IPS-20b (cell line): ENCODE data around the gene PARP14.
"Not testable (repeated sequence)": the region's sequence is repeated elsewhere in the genome, so short reads cannot be mapped to it uniquely, and the experiment has no call there.

Experiments used
- H3K27ac ChIP-seq: one replicate; pipeline ENCODE4 v1.5.1; 2013; ENCODE audit warnings: low read length
- H3K27me3 ChIP-seq: 2 replicates; pipeline ENCODE4 v1.6.1; 2013; ENCODE audit warnings: mild to moderate bottlenecking, low read length, inconsistent platforms; ENCODE audit not compliant: insufficient read depth
- H3K36me3 ChIP-seq: 2 replicates; pipeline ENCODE4 v1.6.1; 2013; ENCODE audit warnings: low read depth, mild to moderate bottlenecking, inconsistent platforms, low read length, moderate library complexity; ENCODE audit not compliant: insufficient read depth
- H3K4me1 ChIP-seq: 2 replicates; pipeline ENCODE4 v1.6.1; 2013; ENCODE audit warnings: mild to moderate bottlenecking, control low read depth, inconsistent platforms, low read length, moderate library complexity; ENCODE audit not compliant: insufficient read depth
- H3K4me3 ChIP-seq: 2 replicates; pipeline ENCODE4 v1.5.1; 2013; ENCODE audit warnings: mild to moderate bottlenecking, low read length, inconsistent platforms
- H3K9ac ChIP-seq: 2 replicates; pipeline ENCODE4 v1.6.1; 2013; ENCODE audit warnings: low read depth, mild to moderate bottlenecking, inconsistent platforms, low read length, moderate library complexity
- H3K9me3 ChIP-seq: 2 replicates; pipeline ENCODE4 v1.6.1; 2013; ENCODE audit warnings: mild to moderate bottlenecking, low read depth, low read length, inconsistent platforms; ENCODE audit not compliant: insufficient read depth

The PARP14 gene

GRCh38 chr3:122679085-122679881 lies 1.4 kb upstream of the PARP14 start:
- Histone ChIP-seq H3K9me3 (no peaks in the 10 kb centered on the region), H3K4me3 (peak overlapping the region; percentile 90), H3K27ac (no peak overlapping the region), H3K4me1 (peaks cover 8% of the 10 kb centered on the region; the same call in 1 of the 2 replicates), H3K27me3 (peaks cover 27% of the 10 kb centered on the region; the same call in 1 of the 2 replicates), H3K36me3 (no peaks in the 10 kb centered on the region), H3K9ac (peak overlapping the region; percentile 76; the same call in 1 of the 2 replicates)

DNA sequence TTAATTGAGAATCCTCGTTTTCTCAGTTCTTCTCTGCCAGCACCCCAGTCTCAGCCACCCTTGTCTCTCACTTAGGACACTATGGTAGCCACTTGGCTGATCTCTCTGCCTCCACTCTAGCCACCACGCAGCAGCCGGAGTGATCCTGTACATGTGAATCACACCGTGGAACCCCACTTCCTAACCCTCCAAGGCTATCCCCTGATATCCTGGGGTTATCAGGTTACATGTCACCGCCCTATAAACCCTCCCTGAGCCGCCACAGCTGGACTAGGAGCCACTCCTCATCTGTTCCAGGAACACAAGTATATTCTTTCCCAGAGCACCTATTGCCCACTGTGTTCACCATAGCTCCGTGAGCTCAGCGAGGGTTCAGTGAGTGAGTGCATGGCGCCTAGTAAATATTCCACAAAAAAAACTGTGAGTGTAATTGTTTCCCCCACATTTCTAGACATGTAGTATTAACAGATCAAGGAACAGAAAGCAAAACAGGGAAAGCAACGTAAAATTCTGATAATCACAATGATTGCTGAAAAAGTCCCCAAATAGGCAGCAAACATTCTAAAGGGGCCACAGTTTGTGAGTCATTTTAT lies 661 bp upstream of the PARP14 start:
- H3K27me3 ChIP-seq: peaks cover 27% of the 10 kb centered on the region; the same call in 1 of the 2 replicates
- H3K4me1 ChIP-seq: peaks cover 8% of the 10 kb centered on the region; the same call in 1 of the 2 replicates
- H3K9me3 ChIP-seq: no peaks in the 10 kb centered on the region
- no peaks in the 10 kb centered on the region for H3K36me3 ChIP-seq
- H3K4me3 ChIP-seq: peak overlapping the region; percentile 90
- H3K27ac ChIP-seq: no peak overlapping the region
- peak overlapping the region; percentile 76; the same call in 1 of the 2 replicates for H3K9ac ChIP-seq

DNA sequence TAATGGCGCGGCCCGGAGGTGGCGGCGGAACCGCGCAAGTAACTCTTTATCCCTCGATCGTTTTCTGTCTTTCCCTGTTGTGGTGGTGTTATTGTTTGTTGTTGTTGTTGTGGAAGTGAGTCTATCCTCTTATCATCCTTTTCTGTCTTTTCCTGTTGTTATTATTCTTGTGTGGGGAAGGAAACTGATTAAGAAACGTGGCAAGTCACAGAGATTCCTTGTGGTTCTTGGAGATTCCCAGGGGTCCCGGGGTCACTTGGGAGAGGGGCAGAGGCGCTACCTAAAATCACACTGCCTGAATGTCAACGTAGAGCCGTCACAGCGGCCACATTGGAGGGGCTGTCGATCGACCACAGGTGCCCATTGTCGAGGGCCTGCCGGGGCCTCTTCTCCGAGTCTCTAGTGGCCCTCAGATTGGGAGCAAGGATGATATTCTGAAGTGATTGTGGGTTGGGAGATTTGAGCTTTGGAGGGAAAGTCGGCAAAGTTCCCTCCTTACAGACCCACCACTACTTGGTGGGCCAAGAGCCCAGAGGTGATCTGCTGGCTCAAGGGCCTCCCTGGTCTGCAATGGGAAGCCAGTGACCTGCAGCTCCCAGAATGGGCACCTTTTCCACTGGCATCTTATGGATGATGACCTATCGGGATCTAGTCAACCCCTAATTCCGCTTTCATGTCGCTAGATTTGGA lies 790 bp downstream of the PARP14 start:
- peak overlapping the region; percentile 90 for H3K4me3 ChIP-seq
- H3K27me3 ChIP-seq: peaks cover 27% of the 10 kb centered on the region; the same call in 1 of the 2 replicates
- H3K36me3 ChIP-seq: no peaks in the 10 kb centered on the region
- H3K9ac ChIP-seq: peak overlapping the region; percentile 69; the same call in 1 of the 2 replicates
- no peaks in the 10 kb centered on the region for H3K9me3 ChIP-seq
- no peak overlapping the region for H3K27ac ChIP-seq
- peaks cover 8% of the 10 kb centered on the region; the same call in 1 of the 2 replicates for H3K4me1 ChIP-seq

- no peaks in the 10 kb centered on the region for H3K9me3 ChIP-seq
- no peak overlapping the region for H3K27ac ChIP-seq
- peak overlapping the region; percentile 90; the same call in 1 of the 2 replicates for H3K4me3 ChIP-seq
- H3K4me1 ChIP-seq: peaks cover 8% of the 10 kb centered on the region; the same call in 1 of the 2 replicates
- no peak overlapping the region for H3K9ac ChIP-seq
- H3K27me3 ChIP-seq: peaks cover 27% of the 10 kb centered on the region; the same call in 1 of the 2 replicates
- H3K36me3 ChIP-seq: no peaks in the 10 kb centered on the region
Measured at GRCh38 chr3:122681974-122682409, 1.4 kb downstream of the PARP14 start.

GRCh38 chr3:122682778-122683411 lies 2.3 kb downstream of the PARP14 start:
- H3K9me3 ChIP-seq, H3K4me3 ChIP-seq, H3K27ac ChIP-seq, H3K4me1 ChIP-seq, H3K36me3 ChIP-seq, H3K9ac ChIP-seq: not testable (repeated sequence)
- H3K27me3 ChIP-seq: peaks cover 27% of the 10 kb centered on the region; the same call in 1 of the 2 replicates

DNA sequence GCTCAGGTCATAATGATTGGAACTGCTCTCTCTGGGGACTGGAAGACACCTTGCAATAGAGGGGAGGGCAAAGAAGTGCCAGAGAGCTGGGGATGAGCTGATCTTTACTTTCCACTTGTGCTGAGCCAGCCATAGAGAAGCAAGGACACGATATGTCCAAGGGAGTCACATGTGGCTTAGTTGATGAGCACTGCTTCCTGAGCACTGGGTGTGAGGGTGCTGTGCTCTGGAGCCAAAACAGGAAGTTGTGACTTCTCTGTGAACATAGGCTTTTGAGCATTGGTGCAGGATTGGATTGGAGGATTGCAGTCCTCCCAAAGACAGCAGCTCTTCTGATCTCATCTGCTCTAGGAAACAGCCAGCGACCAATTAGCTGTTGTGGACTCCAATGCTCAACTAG lies 6.7 kb downstream of the PARP14 start:
- Histone ChIP-seq H3K4me3 (no peak overlapping the region), H3K27me3 (peaks cover under 1% of the 10 kb centered on the region; the same call in 1 of the 2 replicates), H3K27ac (no peak overlapping the region), H3K4me1 (no peaks in the 10 kb centered on the region), H3K9ac (no peak overlapping the region), H3K9me3 (no peaks in the 10 kb centered on the region), H3K36me3 (peaks cover 6% of the 10 kb centered on the region; the same call in 1 of the 2 replicates)

DNA sequence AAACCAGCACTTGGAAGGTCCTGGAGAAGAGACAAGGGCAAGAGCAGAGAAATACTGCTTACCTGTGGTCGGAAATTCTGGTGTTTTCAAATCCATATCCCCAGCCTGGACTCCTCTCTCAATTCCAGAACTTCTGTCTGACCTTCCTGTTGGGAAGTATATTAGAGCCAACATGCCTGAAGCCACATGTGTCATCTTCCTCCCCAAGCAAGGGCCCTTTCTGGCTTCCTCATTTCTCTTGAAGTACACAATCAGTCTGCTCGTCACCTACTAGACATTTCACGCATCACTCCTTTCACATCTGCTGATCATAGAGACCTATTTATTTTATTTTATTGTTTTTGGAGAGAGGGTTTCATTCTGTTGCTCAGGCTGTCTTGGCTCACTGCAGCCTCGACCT lies 8.4 kb downstream of the PARP14 start:
- Histone ChIP-seq H3K4me1 (no peaks in the 10 kb centered on the region), H3K9ac (no peak overlapping the region), H3K27me3 (no peaks in the 10 kb centered on the region), H3K27ac (no peak overlapping the region), H3K9me3 (no peaks in the 10 kb centered on the region), H3K4me3 (no peak overlapping the region), H3K36me3 (peaks cover 12% of the 10 kb centered on the region; the same call in 1 of the 2 replicates)

DNA sequence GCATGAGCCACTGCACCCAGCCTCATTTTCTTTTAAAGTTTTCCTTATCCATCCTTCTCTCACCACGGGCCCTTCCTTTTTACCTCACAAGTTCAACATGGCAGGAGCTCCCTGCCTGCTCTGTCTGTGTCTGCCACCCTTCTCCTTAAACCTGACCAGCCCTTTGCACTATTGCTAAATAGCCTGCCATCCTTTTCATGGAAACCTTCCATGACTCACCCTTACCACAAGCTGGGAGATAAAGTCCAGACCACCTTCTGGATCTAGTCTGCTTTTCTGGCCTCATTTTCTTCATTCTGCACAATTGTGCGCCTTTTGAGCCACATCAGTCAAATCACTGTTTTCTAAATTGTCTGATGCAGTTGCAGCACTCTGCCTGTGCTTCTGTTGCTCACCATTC lies 8.9 kb downstream of the PARP14 start:
- Histone ChIP-seq H3K9ac (no peak overlapping the region), H3K27ac (no peak overlapping the region), H3K4me1 (no peaks in the 10 kb centered on the region), H3K4me3 (no peak overlapping the region), H3K27me3 (no peaks in the 10 kb centered on the region), H3K9me3 (no peaks in the 10 kb centered on the region), H3K36me3 (peaks cover 12% of the 10 kb centered on the region; the same call in 1 of the 2 replicates)

DNA sequence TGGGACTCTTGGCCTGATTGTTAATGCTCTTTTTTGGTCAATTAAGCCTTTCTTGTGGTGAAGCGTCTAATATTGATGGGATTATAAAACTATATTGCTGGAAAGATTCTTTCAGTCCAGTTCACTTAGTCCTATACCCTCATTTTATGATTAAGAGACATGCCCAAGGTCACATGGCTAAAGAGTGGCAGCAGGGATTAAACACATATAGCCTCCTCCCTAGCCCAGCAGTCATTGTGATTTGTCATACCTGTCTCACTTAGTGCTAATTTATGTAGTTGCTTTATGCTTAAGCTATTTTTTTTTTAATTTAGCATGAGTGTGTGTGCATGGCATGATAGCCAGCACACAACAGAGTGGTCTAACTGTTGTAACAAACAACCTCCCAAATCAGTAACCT lies 9.5 kb downstream of the PARP14 start:
- H3K9ac ChIP-seq: no peak overlapping the region

GRCh38 chr3:122691195-122691594 lies 10.6 kb downstream of the PARP14 start:
- Histone ChIP-seq H3K27me3 (no peaks in the 10 kb centered on the region), H3K4me3 (no peak overlapping the region), H3K9me3 (no peaks in the 10 kb centered on the region), H3K9ac (no peak overlapping the region), H3K4me1 (no peaks in the 10 kb centered on the region), H3K27ac (no peak overlapping the region), H3K36me3 (peaks cover 12% of the 10 kb centered on the region; the same call in 1 of the 2 replicates)

More for the DNA sequence above, 9.5 kb downstream of the PARP14 start:
- Histone ChIP-seq H3K9me3 (no peaks in the 10 kb centered on the region), H3K27ac (no peak overlapping the region), H3K4me1 (no peaks in the 10 kb centered on the region), H3K4me3 (no peak overlapping the region), H3K27me3 (no peaks in the 10 kb centered on the region), H3K36me3 (peaks cover 12% of the 10 kb centered on the region; the same call in 1 of the 2 replicates)

GRCh38 chr3:122692674-122693073 lies 12.0 kb downstream of the PARP14 start:
- peaks cover 12% of the 10 kb centered on the region; the same call in 1 of the 2 replicates for H3K36me3 ChIP-seq
- no peaks in the 10 kb centered on the region for H3K27me3 ChIP-seq
- no peak overlapping the region for H3K9ac ChIP-seq
- H3K9me3 ChIP-seq: no peaks in the 10 kb centered on the region
- no peak overlapping the region for H3K4me3 ChIP-seq
- H3K27ac ChIP-seq: no peak overlapping the region
- no peaks in the 10 kb centered on the region for H3K4me1 ChIP-seq
